IMR-90 (cell line): ENCODE measurements around the gene KAT6B.

Experiments used
- CHD1 ChIP-seq: IDR thresholded peaks from 2 replicates; pipeline ENCODE4 v1.6.1; 2012; ENCODE audit warnings: low read depth, low read length, improper control_type of control experiment
- MAFK ChIP-seq: IDR thresholded peaks from 2 replicates; pipeline ENCODE4 v1.6.1; 2012; ENCODE audit warnings: low read depth, low read length, improper control_type of control experiment
- MXI1 ChIP-seq: IDR thresholded peaks from 2 replicates; pipeline ENCODE4 v1.6.1; 2012; ENCODE audit warnings: low read depth, mild to moderate bottlenecking, low read length, moderate library complexity, borderline replicate concordance
- POLR2A ChIP-seq: IDR thresholded peaks from 2 replicates; pipeline ENCODE4 v1.6.1; 2012; ENCODE audit warnings: mild to moderate bottlenecking, low read depth, low read length
- RFX5 ChIP-seq: IDR thresholded peaks from 2 replicates; pipeline ENCODE4 v1.8.0; 2012; ENCODE audit warnings: low read depth, mild to moderate bottlenecking, low read length, moderate library complexity
- SMC3 ChIP-seq: fragments of 150-350 bp; IDR thresholded peaks from 2 replicates; pipeline ENCODE4 v1.6.1; 2016; ENCODE audit warnings: low read depth, mild to moderate bottlenecking, antibody characterized with exemption, low read length, moderate library complexity
- TF ChIP-seq, protein P1 (sequence below): conservative IDR thresholded peaks from 2 replicates; pipeline ENCODE4 v1.5.1; 2012; ENCODE audit warnings: mild to moderate bottlenecking, low read depth, low read length, improper control_type of control experiment
- TF ChIP-seq, protein P2 (sequence below): fragments of 150-350 bp; IDR thresholded peaks from 2 replicates; pipeline ENCODE4 v1.6.1; 2016; ENCODE audit warnings: low read depth, mild to moderate bottlenecking, low read length, moderate library complexity, borderline replicate concordance

DNA sequence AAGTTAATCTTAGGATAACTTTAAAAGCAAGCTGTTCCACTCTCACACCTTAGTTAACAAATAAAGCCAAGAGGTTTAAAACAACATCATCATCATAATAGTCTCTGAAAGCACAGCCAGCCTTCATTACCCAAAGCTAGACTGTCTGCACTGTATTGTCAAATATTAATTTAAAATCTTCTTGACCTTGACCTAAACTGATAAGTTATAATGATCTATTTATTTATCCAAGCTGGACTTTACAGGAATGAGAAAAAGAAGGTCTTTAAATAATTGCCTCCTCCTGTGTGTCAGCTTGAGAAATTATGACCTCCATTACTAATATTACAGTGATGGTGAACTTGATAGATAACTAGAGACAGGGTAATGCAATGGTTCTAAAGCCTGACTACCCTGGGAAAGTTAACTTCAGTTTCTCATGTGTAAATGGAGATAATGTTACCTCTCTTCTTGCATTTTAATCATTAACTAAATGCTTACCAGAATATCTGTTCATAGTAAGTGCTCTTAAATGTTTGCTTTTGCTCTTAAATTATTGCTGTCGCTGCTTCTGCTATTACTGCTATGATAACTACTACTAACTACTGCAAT, 111.0 kb downstream of the KAT6B start:
- TF ChIP-seq RFX5 (no peak), CHD1 (no peak), SMC3 (no peak), MAFK (no peak), MXI1 (no peak), POLR2A (no peak)
- TF ChIP-seq, protein P1, sequence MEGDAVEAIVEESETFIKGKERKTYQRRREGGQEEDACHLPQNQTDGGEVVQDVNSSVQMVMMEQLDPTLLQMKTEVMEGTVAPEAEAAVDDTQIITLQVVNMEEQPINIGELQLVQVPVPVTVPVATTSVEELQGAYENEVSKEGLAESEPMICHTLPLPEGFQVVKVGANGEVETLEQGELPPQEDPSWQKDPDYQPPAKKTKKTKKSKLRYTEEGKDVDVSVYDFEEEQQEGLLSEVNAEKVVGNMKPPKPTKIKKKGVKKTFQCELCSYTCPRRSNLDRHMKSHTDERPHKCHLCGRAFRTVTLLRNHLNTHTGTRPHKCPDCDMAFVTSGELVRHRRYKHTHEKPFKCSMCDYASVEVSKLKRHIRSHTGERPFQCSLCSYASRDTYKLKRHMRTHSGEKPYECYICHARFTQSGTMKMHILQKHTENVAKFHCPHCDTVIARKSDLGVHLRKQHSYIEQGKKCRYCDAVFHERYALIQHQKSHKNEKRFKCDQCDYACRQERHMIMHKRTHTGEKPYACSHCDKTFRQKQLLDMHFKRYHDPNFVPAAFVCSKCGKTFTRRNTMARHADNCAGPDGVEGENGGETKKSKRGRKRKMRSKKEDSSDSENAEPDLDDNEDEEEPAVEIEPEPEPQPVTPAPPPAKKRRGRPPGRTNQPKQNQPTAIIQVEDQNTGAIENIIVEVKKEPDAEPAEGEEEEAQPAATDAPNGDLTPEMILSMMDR = no peak
- TF ChIP-seq, protein P2, sequence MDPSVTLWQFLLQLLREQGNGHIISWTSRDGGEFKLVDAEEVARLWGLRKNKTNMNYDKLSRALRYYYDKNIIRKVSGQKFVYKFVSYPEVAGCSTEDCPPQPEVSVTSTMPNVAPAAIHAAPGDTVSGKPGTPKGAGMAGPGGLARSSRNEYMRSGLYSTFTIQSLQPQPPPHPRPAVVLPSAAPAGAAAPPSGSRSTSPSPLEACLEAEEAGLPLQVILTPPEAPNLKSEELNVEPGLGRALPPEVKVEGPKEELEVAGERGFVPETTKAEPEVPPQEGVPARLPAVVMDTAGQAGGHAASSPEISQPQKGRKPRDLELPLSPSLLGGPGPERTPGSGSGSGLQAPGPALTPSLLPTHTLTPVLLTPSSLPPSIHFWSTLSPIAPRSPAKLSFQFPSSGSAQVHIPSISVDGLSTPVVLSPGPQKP = no peak
